Right atrium auricular region (tissue), 2 donors: Measurements from ENCODE around the gene ANKH. TPM values are rescaled to one million over a fixed set of nuclear protein-coding genes. Genes with fewer than 3 reads are reported as not detected.
"Not testable (repeated sequence)": the region's sequence is repeated elsewhere in the genome, so short reads cannot be mapped to it uniquely, and the experiment has no call there.

ENCODE experiments used
- DNase-seq: peaks from one replicate; pipeline ENCODE4 v3.0.0-alpha.2; 2019; ENCODE audit warnings: low spot score
- H3K27ac ChIP-seq, 2 donors: fragments of 200-600 bp; sonication (generic); 1 replicate in 1 of 2; 2 replicates in 1 of 2; pipeline ENCODE4 v1.5.1; 2016 to 2019
- H3K27me3 ChIP-seq, 2 donors: fragments of 200-600 bp; sonication (generic); one replicate each; pipeline versions ENCODE4 v1.5.1 to v1.6.0; 2017 to 2019
- H3K36me3 ChIP-seq: fragments of 200-600 bp; sonication (generic); one replicate; pipeline ENCODE4 v1.5.1; 2016
- H3K4me1 ChIP-seq, 2 donors: fragments of 200-600 bp; sonication (generic); one replicate each; pipeline versions ENCODE4 v1.5.1 to v1.6.0; 2017 to 2019
- H3K4me3 ChIP-seq, 2 donors: fragments of 200-600 bp; sonication (generic); 1 replicate in 1 of 2; 2 replicates in 1 of 2; pipeline ENCODE4 v1.5.1; 2017 to 2019; ENCODE audit warnings: mild to moderate bottlenecking in 1 of 2, moderate library complexity in 1 of 2
- H3K9me3 ChIP-seq, 2 donors: fragments of 200-600 bp; sonication (generic); one replicate each; pipeline ENCODE4 v1.5.1; 2019
- total RNA-seq, 2 donors: library from RNA; depleted of rRNA; stranded (reverse); fragments of >200 nt; gene quantifications; one replicate each; pipeline ENCODE4 v1.1.0, GENCODE V29; 2016
- TF ChIP-seq, protein P1 (sequence below), 2 donors: fragments of 200-600 bp; sonication (generic); IDR thresholded peaks; one replicate each; pipeline ENCODE4 v1.5.1; 2019; ENCODE audit warnings: antibody characterized with exemption in 2 of 2

ANKH gene
- total RNA-seq, 2 donors from 2014 or later = 52.3 to 80.4 TPM

DNA sequence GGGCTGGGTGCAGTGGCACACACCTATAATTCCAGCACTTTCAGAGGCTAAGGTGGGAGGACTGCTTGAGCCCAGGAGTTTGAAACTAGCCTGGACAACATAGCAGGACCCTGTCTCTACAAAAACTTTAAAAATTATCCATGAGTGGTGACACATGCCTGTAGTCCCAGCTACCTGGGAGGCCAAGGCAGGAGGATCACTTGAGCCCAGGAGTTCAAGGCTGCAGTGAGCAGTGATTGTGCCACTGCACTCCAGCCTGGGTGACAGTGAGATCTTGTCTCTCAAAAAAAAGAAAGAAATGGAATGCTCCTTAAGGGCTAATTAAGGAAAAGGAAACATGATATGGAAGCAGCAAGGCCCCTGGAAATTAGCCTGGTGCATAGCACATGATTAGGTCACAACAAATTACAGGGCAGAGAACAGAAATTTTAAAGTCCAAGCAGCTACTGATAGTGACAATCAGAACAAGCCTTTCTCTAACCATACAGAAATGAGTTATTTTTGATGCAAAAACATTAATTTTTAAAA, 19.5 kb downstream of the ANKH start:
- Histone ChIP-seq H3K9me3 (no peaks in the 10 kb centered on the region), H3K27ac (no peak overlapping the region), H3K4me1 (peaks cover 0 to 34% of the 10 kb centered on the region in 2 donors), H3K36me3 (no peaks in the 10 kb centered on the region), H3K27me3 (no peaks in the 10 kb centered on the region), H3K4me3 (no peak overlapping the region)
- no peak for DNase-seq
- TF ChIP-seq, protein P1, sequence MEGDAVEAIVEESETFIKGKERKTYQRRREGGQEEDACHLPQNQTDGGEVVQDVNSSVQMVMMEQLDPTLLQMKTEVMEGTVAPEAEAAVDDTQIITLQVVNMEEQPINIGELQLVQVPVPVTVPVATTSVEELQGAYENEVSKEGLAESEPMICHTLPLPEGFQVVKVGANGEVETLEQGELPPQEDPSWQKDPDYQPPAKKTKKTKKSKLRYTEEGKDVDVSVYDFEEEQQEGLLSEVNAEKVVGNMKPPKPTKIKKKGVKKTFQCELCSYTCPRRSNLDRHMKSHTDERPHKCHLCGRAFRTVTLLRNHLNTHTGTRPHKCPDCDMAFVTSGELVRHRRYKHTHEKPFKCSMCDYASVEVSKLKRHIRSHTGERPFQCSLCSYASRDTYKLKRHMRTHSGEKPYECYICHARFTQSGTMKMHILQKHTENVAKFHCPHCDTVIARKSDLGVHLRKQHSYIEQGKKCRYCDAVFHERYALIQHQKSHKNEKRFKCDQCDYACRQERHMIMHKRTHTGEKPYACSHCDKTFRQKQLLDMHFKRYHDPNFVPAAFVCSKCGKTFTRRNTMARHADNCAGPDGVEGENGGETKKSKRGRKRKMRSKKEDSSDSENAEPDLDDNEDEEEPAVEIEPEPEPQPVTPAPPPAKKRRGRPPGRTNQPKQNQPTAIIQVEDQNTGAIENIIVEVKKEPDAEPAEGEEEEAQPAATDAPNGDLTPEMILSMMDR (IDR thresholded peaks at IDR 0.05) = no peak

DNA sequence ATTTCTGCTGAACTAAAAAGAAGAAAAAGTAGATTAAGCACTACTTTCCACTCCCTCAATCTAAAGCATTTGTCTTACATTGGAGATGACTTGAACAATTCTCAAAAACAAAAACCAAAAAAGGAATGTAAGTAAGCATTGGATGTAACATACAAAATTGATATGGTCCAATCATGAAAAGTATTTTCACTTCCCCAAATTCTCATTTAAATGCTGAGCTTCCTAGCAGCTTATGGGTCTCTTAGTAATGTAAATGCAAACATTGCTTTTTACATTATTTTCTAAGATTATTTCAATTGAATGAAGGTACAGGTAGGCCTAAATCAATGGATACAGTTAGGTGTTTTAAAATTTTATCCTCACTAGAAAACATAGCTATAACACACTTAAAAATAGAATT, 20.0 kb downstream of the ANKH start:
- H3K4me3 ChIP-seq = no peak overlapping the region
- H3K4me1 ChIP-seq = peaks cover 0 to 34% of the 10 kb centered on the region in 2 donors
- TF ChIP-seq, protein P1 (IDR thresholded peaks at IDR 0.05) = no peak
- DNase-seq = no peak
- H3K27ac ChIP-seq = no peak overlapping the region
- H3K36me3 ChIP-seq = no peaks in the 10 kb centered on the region
- H3K9me3 ChIP-seq = no peaks in the 10 kb centered on the region
- no peaks in the 10 kb centered on the region for H3K27me3 ChIP-seq

DNA sequence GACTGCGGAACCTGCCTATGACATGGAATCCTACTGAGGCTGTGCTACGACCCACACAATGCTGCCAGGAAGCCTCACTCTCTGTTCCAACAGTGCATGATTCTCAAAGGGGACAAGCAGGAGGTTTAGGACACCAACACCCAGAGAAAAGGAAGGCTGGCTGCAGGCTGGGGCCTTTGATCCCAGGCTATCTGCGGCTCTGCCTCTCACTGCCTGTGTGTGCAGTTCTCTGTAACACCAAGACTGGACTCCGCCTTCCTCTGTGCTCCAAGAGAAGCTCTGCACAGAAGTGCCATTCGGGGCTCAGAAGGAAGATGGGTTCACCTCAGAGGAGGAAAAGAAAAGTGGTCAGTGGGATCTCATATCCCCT, 20.5 kb downstream of the ANKH start:
- H3K27ac ChIP-seq = no peak overlapping the region
- no peaks in the 10 kb centered on the region for H3K9me3 ChIP-seq
- no peak for DNase-seq
- H3K36me3 ChIP-seq = no peaks in the 10 kb centered on the region
- H3K4me1 ChIP-seq = peaks cover 0 to 34% of the 10 kb centered on the region in 2 donors
- H3K27me3 ChIP-seq = no peaks in the 10 kb centered on the region
- TF ChIP-seq, protein P1 (IDR thresholded peaks at IDR 0.05) = no peak
- H3K4me3 ChIP-seq = no peak overlapping the region

DNA sequence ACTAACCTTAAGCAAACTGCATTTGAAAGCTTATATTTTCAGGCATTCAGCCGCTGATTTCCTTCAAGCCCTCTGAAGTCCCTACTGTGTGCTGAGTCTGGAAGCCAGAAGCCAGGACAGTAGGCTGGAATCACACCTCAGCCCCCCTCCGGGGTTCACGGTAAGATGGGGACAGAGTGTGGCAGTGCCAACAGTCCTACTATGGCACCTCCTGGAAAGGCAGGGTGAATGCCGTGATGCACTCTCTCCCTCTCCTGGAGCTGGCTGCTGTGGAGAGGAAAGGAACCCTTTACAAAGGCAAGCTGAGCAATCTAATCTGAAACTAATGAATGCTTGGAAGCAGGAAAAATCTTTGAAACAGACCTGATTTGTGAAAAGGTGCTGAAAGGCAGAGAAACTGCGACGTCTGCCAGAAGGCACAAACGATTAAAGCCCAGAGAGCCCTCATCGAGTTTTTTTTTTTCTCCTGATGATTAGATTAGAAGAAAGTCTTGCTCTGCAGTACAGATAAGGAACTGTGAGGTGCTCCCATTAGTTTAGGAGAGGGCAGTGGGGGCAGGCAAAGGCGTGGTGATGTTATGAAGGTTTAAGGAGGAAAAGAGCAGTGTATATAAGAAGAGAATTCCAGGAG, 21.0 kb downstream of the ANKH start:
- no peak for DNase-seq
- Histone ChIP-seq H3K27me3 (no peaks in the 10 kb centered on the region), H3K4me1 (peaks cover 0 to 34% of the 10 kb centered on the region in 2 donors), H3K4me3 (no peak overlapping the region), H3K36me3 (no peaks in the 10 kb centered on the region), H3K27ac (no peak overlapping the region), H3K9me3 (no peaks in the 10 kb centered on the region)
- TF ChIP-seq, protein P1 (IDR thresholded peaks at IDR 0.05) = no peak

DNA sequence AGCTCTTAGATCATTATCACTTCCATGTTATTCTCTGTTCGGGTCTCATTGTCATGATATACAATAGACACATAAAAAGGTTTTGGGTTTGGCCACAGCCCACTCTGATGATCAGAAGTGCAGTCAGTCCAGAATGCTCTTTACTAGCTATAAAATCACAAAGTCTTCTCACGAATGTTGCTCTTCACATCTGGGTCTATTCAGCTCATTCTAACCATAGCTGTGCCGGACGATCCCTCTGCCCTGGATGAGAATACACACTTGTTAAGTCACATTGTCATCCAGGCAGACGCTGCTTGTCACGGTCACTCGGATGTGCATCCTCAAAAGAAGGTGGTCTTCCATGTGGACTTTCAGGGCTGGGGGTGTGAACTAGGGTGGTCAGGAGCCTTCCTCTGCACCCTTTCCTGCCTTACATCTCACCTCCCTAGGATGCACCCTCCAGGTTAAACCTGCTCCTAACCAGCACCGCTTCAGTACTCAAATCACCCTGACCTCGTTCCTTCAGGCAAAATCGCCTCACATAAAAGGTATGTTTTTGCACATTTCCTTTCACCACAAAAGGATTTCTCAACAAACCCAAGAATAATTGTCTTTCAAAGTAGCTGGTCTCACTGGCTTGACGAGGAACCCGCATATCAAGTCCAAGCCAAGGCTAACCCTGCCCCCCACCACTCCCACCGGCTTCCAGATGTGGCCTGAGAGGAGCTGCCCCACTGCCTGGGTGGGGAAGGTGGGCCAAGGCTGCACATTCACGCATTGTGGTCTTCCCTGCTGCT, 21.9 kb downstream of the ANKH start:
- Histone ChIP-seq H3K4me3 (no peak overlapping the region), H3K27me3 (no peaks in the 10 kb centered on the region), H3K27ac (no peak overlapping the region), H3K4me1 (peaks cover 0 to 27% of the 10 kb centered on the region in 2 donors), H3K9me3 (no peaks in the 10 kb centered on the region), H3K36me3 (no peaks in the 10 kb centered on the region)
- TF ChIP-seq, protein P1 (IDR thresholded peaks at IDR 0.05) = no peak
- DNase-seq = no peak

DNA sequence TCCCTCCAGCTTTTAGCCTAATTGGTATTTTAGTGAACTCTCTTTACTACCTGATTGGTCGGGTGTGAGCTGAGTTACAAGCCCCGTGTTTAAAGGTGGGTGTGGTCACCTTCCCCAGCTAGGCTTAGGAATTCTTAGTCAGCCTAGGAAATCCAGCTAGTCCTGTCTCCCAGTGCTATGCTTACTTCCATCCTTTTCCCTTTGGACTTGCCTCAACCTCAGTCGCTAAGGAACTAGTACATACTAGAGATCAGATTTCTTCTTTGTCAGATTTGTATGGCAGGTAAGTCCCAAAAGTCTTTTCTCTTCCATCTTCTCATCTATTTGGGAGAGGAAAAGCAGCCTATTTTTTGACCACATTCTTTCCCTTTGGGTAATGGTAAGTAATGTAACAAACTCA, 22.6 kb downstream of the ANKH start:
- not testable (repeated sequence) for DNase-seq, H3K9me3 ChIP-seq, H3K27ac ChIP-seq, H3K4me3 ChIP-seq, H3K36me3 ChIP-seq, H3K27me3 ChIP-seq
- peaks cover 0 to 20% of the 10 kb centered on the region in 2 donors for H3K4me1 ChIP-seq
